ENCODE measurements around the gene SDHAF2. TPM values are rescaled to one million over a fixed set of nuclear protein-coding genes. Genes with fewer than 3 reads are reported as not detected.

The SDHAF2 gene
- total and polyA plus RNA-seq, 2 of the 4 experiments (the other 2 are of a cell fraction), result 50.4 to 91.1 TPM

- BruUV-seq (replicated peaks), result no TSS peak
- Histone ChIP-seq H3K18ac (ENCODE audit: low read depth, low read length) (no peak overlapping the region), H3K56ac (ENCODE audit: extremely low read depth, insufficient read depth, low read length) (no peak overlapping the region), H3K9ac (ENCODE audit: low read depth, low read length) (no peak overlapping the region), H3K4me3 (ENCODE audit: insufficient read depth, low read depth, low read length) (no peak overlapping the region), H2AFZ (replicated peaks; ENCODE audit: low read length, poor library complexity) (no peak overlapping the region), H3K4ac (ENCODE audit: low read depth, low read length) (no peak overlapping the region), H3K23ac (ENCODE audit: low read depth, low read length) (no peak overlapping the region), H3K27ac (ENCODE audit: insufficient read depth, low read length) (no peak overlapping the region), H3K4me1 (ENCODE audit: control insufficient read depth, insufficient read depth, low read length) (no peaks in the 10 kb centered on the region), H3K79me1 (ENCODE audit: low read depth in 1 of 2, low read length in 2 of 2) (peaks cover 31 to 45% of the 10 kb centered on the region in 2 experiments), H3K36me3 (ENCODE audit: control insufficient read depth, insufficient read depth, low read length) (peaks cover 48% of the 10 kb centered on the region), H3K4me2 (ENCODE audit: low read depth, low read length) (no peak overlapping the region), H3K9me1 (ENCODE audit: insufficient read depth, low read length) (no peaks in the 10 kb centered on the region), H4K5ac (ENCODE audit: low read depth, low read length) (no peak overlapping the region), H3K14ac (replicated peaks; ENCODE audit: low read depth, low read length) (no peak overlapping the region), H2BK20ac (ENCODE audit: low read depth, low read length) (no peak overlapping the region), H2AK5ac (ENCODE audit: low read depth, low read length) (no peak overlapping the region), H3K27me3 (ENCODE audit: control insufficient read depth, insufficient read depth, low read length) (no peaks in the 10 kb centered on the region), H2BK120ac (ENCODE audit: low read depth, low read length) (no peak overlapping the region), H2AK9ac (replicated peaks; ENCODE audit: low read depth, low read length, poor library complexity) (no peak overlapping the region), H4K20me1 (ENCODE audit: insufficient read depth, low read length) (peaks cover 36% of the 10 kb centered on the region), H2BK15ac (ENCODE audit: low read depth, low read length) (no peak overlapping the region), H4K91ac (ENCODE audit: insufficient read depth, low read depth, low read length) (no peak overlapping the region), H2BK5ac (ENCODE audit: low read depth, low read length, poor library complexity, severe bottlenecking) (no peak overlapping the region), H4K8ac (ENCODE audit: low read depth in 2 of 2, low read length in 2 of 2) (no peak overlapping the region), H3K9me3 (ENCODE audit: control insufficient read depth, insufficient read depth, low read length) (no peaks in the 10 kb centered on the region)
- ChIA-PET CTCF (interaction anchor here (1.2 kb wide), 1 partner anchor 95 kb away, joined by 3 read pairs; no protein-coding TSS in a partner anchor), POLR2A (ENCODE audit: unreplicated experiment) (interaction anchor here (0.7 kb wide), 1 partner anchor 126 kb away, joined by 3 read pairs; no protein-coding TSS in a partner anchor)
- dilution Hi-C loops (cut with HindIII; ENCODE audit: low sequenced_read_pairs, unreplicated experiment), result no loop called here
- no peak for TF ChIP-seq CTCF (conservative IDR thresholded peaks at IDR 0.05; ENCODE audit: low read depth, low read length)
- WGBS, 2 experiments (ENCODE audit: extremely low coverage in 2 of 2, insufficient read length in 1 of 2), result no CpG with 5 or more reads among the region's 3 CpGs
- in situ Hi-C loops (cut with MboI; ENCODE audit: low sequenced_read_pairs), result no loop called here
- DNase-seq (no peak), ATAC-seq (ENCODE audit: low read depth) (no peak)
- intact Hi-C loops (cut with micrococcal nuclease), result no loop called here
Measured at GRCh38 chr11:61422226-61422625, 7.7 kb upstream of the SDHAF2 start.
